CD4-positive, alpha-beta T cell (primary cell): ENCODE results near the gene MYH2. TPM values are rescaled to one million over a fixed set of nuclear protein-coding genes. Genes with fewer than 3 reads are reported as not detected.

Experiments used
- ATAC-seq: fragments of 200-7000 bp; cut with Tn5 transposase; one replicate; pipeline ENCODE4 v1.10.0; 2022; ENCODE audit warnings: mild to moderate bottlenecking; ENCODE audit not compliant: poor library complexity
- CTCF ChIA-PET: fragments of 350-600 bp; sonication (Branson Sonifier 250); formaldehyde crosslinking; loops from one replicate; lab custom pipeline; 2021; ENCODE audit warnings: antibody characterized with exemption, inconsistent platforms; lab: Charles Lee
- POLR2A ChIA-PET: fragments of 350-600 bp; sonication (Branson Sonifier 250); formaldehyde crosslinking; loops from one replicate; lab custom pipeline; 2021; ENCODE audit warnings: antibody characterized with exemption, inconsistent platforms; lab: Charles Lee
- DNase-seq, 14 experiments: peaks; one replicate each; pipeline ENCODE4 v3.0.0-alpha.2; 2013 to 2020; ENCODE audit warnings: mixed read lengths in 2 of 14
- H3K27ac ChIP-seq, 2 donors: one replicate each; pipeline versions ENCODE4 v1.5.1 to v1.7.0; 2013; ENCODE audit warnings: low read length in 2 of 2, low read depth in 1 of 2, mild to moderate bottlenecking in 1 of 2
- H3K27me3 ChIP-seq, 2 experiments: 1 replicate in 1 of 2; 2 replicates in 1 of 2; pipeline versions ENCODE4 v1.6.1 to v1.7.0; 2013; ENCODE audit warnings: low read length in 2 of 2, control low read depth in 1 of 2, mild to moderate bottlenecking in 1 of 2, moderate library complexity in 1 of 2; ENCODE audit not compliant: insufficient read depth in 2 of 2, control insufficient read depth in 1 of 2
- H3K36me3 ChIP-seq: one replicate; pipeline ENCODE4 v1.6.1; 2013; ENCODE audit warnings: low read length, control low read depth; ENCODE audit not compliant: insufficient read depth
- H3K4me1 ChIP-seq: one replicate; pipeline ENCODE4 v1.6.1; 2013; ENCODE audit warnings: low read length, control low read depth; ENCODE audit not compliant: insufficient read depth
- H3K4me3 ChIP-seq: one replicate; pipeline ENCODE4 v1.5.1; 2013; ENCODE audit warnings: mild to moderate bottlenecking, low read length, moderate library complexity
- H3K9me3 ChIP-seq, 2 experiments: 1 replicate in 1 of 2; 2 replicates in 1 of 2; pipeline versions ENCODE4 v1.6.1 to v1.7.0; 2013; ENCODE audit warnings: low read length in 2 of 2, mild to moderate bottlenecking in 2 of 2, control low read depth in 1 of 2, moderate library complexity in 1 of 2; ENCODE audit not compliant: control insufficient read depth in 1 of 2, insufficient read depth in 1 of 2
- H3K27ac Mint-ChIP-seq: one replicate; pipeline ENCODE4 v1.8.0; 2020; ENCODE audit warnings: mixed read lengths
- H3K27me3 Mint-ChIP-seq: one replicate; pipeline ENCODE4 v1.8.0; 2021; ENCODE audit warnings: mixed read lengths
- H3K36me3 Mint-ChIP-seq: one replicate; pipeline ENCODE4 v1.8.0; 2021; ENCODE audit warnings: low read depth, mixed read lengths
- H3K4me1 Mint-ChIP-seq: one replicate; pipeline ENCODE4 v1.8.0; 2021; ENCODE audit warnings: low read depth, mixed read lengths
- H3K4me3 Mint-ChIP-seq: one replicate; pipeline ENCODE4 v1.8.0; 2020; ENCODE audit warnings: mild to moderate bottlenecking, mixed read lengths
- H3K9me3 Mint-ChIP-seq: one replicate; pipeline ENCODE4 v1.8.0; 2020; ENCODE audit warnings: mixed read lengths
- CTCF ChIP-seq: fragments of 200-600 bp; IDR thresholded peaks from one replicate; pipeline ENCODE4 v1.8.0; 2022; ENCODE audit warnings: antibody characterized with exemption, mild to moderate bottlenecking
- intact Hi-C, 2 experiments: fragments of 100-400 bp; cut with DNase I in 1 of 2; cut with micrococcal nuclease in 1 of 2; formaldehyde crosslinking; loops; one replicate each; pipeline versions ENCODE4 v1.15.1 to v1.9.0; 2023 to 2025; cut with DNase I, micrococcal nuclease
- total RNA-seq, 174 experiments: library from RNA in 2 of 174; stranded (reverse) in 2 of 174; gene quantifications; one replicate each; pipeline ENCODE4 v1.2.3 and lab custom pipeline; 2021 to 2026

MYH2 gene
- total RNA-seq, 2 experiments from 2014 or later, result not detected

- Mint-ChIP-seq H3K36me3 (no peaks in the 10 kb centered on the region), H3K9me3 (no peaks in the 10 kb centered on the region), H3K4me1 (no peaks in the 10 kb centered on the region), H3K27me3 (no peaks in the 10 kb centered on the region), H3K27ac (no peak overlapping the region), H3K4me3 (no peak overlapping the region)
- H3K27ac ChIP-seq, result no peak overlapping the region
- no peaks in the 10 kb centered on the region for H3K36me3 ChIP-seq
- ChIA-PET POLR2A (no interaction called here), CTCF (no interaction called here)
- H3K4me1 ChIP-seq, result no peaks in the 10 kb centered on the region
- no peak for TF ChIP-seq CTCF
- DNase-seq, result no peak
- no peak for ATAC-seq
- H3K27me3 ChIP-seq, result no peaks in the 10 kb centered on the region
- intact Hi-C loops, result no loop called here
- no peaks in the 10 kb centered on the region for H3K9me3 ChIP-seq
- no peak overlapping the region for H3K4me3 ChIP-seq
Observed at GRCh38 chr17:10499950-10500349, 49.5 kb downstream of the MYH2 start.

GRCh38 chr17:10492004-10492403 lies 57.5 kb downstream of the MYH2 start:
- intact Hi-C loops, result no loop called here
- Histone ChIP-seq H3K4me3 (no peak overlapping the region), H3K4me1 (no peaks in the 10 kb centered on the region), H3K27ac (no peak overlapping the region), H3K36me3 (no peaks in the 10 kb centered on the region), H3K27me3 (no peaks in the 10 kb centered on the region), H3K9me3 (peaks cover 0 to 10% of the 10 kb centered on the region in 2 experiments)
- DNase-seq, result no peak
- no peak overlapping the region for H3K4me3 Mint-ChIP-seq
- no peak for ATAC-seq
- peaks cover 17% of the 10 kb centered on the region for H3K9me3 Mint-ChIP-seq
- H3K4me1 Mint-ChIP-seq, result no peaks in the 10 kb centered on the region
- H3K36me3 Mint-ChIP-seq, result no peaks in the 10 kb centered on the region
- H3K27ac Mint-ChIP-seq, result no peak overlapping the region
- ChIA-PET POLR2A (no interaction called here), CTCF (no interaction called here)
- no peaks in the 10 kb centered on the region for H3K27me3 Mint-ChIP-seq
- TF ChIP-seq CTCF, result no peak

- no peak overlapping the region for H3K27ac ChIP-seq
- H3K4me1 ChIP-seq, result no peaks in the 10 kb centered on the region
- ChIA-PET CTCF (no interaction called here), POLR2A (no interaction called here)
- no peak for DNase-seq
- intact Hi-C loops, result no loop called here
- Mint-ChIP-seq H3K4me3 (no peak overlapping the region), H3K36me3 (no peaks in the 10 kb centered on the region), H3K4me1 (no peaks in the 10 kb centered on the region), H3K27me3 (no peaks in the 10 kb centered on the region), H3K27ac (no peak overlapping the region), H3K9me3 (peaks cover 17% of the 10 kb centered on the region)
- peaks cover 0 to 9% of the 10 kb centered on the region in 2 experiments for H3K9me3 ChIP-seq
- no peaks in the 10 kb centered on the region for H3K27me3 ChIP-seq
- no peak overlapping the region for H3K4me3 ChIP-seq
- H3K36me3 ChIP-seq, result no peaks in the 10 kb centered on the region
- no peak for ATAC-seq
- no peak for TF ChIP-seq CTCF
Observed at GRCh38 chr17:10482252-10482651, 67.2 kb downstream of the MYH2 start.
